GM18508 (cell line): ENCODE measurements around the gene NR2E1.

Experiments used
- ATAC-seq: cut with Tn5 transposase; IDR thresholded peaks from one replicate; pipeline ENCODE4 v1.9.1; 2021; ENCODE audit warnings: moderate number of reproducible peaks; ENCODE audit not compliant: insufficient read depth, unreplicated experiment

Gene NR2E1

DNA sequence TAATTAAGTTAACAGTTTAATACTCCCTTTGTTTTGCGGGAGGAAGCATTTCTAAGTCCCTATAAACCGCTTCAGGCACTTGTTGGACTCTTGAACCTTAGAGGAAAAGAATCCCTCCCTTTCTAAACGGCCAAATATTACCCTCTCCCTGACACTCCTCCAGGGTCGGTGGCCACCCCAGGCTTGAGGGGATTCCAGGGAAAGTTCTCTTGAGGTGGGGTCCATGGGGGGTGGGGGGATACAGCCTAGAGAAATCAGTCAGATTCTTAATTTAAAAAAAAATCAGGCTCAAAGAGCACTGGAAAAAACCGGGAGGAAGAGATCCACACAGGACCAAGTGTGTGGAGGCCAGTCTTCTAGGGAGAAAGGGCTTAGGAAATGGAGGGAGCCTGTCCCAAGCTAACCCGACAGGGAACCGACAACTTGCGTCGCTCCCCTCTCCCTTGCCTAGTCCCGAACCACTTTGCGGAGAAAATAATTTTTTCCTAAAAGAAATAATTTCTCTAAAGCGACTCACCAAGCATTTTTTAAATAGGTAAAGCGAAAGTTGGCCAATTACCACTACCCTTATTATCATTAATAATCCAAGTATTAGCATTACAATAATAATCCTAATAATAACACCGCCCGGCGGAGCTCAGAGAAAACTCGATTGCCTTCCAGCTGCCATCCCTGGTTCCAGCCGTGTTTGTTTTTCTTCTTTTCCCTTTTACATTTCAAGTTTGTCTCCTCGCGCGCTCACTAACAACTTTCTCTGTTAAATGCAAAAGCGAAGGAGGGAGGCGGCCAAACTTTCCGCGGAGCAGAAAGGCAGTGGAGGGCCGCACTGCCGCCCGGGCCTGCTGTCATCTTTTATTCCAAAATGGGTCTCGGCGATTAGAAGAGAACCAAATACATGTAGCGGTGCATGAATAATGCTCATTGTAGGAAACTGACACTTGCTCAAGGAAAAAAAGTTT is 4.8 kb downstream of the NR2E1 start:
- ATAC-seq = no peak

DNA sequence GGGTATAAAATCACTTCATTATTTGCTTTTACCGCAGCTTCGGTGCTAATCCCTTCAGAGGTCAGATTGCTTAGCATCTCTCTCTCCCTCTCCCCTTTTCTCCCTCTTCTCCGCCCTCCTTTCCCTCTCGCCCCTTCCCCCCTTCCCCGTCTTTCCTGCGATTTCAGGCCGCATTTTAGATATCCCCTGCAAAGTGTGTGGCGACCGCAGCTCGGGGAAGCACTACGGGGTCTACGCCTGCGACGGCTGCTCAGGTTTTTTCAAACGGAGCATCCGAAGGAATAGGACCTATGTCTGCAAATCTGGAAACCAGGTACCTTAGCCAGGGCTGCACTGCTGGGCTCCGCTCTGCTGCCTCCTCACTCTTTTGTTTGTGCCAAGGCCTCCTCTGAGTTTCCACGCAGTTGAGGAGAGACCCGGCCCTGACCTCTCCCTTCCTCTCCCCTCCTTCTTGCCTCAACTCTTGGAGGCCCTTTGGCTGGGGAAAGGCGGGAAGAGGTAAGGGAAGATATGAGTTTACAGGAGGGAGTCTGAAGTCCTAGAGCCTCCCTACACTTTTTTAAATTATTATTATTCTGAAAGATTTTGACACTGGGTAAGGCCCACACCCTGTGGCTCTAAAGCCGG is 5.6 kb downstream of the NR2E1 start:
- no peak for ATAC-seq

DNA sequence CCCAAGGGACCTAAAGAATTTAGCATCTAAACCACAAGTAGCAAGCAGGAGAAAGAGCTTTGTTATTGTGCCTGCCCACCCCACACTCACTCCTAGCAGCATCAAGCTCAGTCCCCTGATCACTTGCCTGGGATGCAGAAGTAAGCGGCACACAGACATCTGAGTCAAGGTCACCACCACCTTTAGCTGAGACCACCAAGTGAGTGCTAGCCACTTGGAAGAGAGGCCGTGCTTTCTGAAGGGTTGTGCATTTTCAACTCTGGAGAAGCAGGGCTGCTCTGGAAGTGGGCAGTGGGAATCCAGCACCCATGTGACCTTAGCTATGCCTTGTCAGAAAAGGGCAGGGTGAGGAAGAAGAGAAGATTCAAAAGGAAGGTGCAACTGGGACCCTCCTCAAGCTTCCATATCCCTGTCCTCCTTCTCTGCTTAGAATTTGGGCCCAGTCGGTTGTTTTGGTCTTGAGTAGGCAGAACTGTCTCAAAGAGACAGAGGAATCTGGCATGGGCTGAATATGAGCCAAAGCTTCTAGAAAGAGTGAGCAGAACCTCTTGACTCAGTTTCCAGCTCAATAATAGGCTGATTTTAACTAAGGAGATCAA is 6.2 kb downstream of the NR2E1 start:
- ATAC-seq = no peak

DNA sequence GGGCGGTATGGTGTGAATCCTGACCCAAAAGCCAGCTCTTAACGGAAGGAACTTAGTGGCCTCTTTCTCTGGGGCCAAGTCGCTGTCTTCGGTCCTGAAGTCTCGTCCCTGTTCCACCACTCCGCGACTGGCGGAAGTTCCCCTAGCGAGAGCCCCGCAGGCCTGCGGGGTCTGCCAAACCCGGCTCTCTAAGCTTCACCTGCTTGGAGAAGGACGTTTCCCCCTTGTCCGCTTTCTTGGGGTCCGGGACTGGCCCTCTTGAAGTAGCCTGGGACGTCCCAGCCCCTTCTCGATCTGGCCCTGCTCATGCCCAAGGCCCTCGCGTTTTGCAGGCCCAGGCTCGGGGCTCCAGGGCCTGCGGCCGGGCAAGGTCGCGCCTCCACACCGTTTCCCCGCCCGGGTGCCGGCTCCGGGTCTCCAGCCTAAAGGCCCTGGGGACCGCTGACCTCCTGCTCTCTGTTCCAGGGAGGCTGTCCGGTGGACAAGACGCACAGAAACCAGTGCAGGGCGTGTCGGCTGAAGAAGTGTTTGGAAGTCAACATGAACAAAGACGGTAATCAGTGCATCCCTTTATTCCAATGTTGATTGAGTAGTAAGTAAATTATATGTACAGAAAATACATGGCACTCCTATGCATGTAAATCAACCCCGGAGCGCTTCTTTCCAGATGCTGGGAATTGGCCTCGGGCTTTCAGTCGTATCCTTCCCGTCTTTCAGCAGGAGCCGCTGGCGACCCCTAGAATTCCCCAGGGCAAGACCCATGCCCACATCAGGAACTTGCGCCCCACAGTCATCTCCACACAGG is 8.8 kb downstream of the NR2E1 start:
- no peak for ATAC-seq

DNA sequence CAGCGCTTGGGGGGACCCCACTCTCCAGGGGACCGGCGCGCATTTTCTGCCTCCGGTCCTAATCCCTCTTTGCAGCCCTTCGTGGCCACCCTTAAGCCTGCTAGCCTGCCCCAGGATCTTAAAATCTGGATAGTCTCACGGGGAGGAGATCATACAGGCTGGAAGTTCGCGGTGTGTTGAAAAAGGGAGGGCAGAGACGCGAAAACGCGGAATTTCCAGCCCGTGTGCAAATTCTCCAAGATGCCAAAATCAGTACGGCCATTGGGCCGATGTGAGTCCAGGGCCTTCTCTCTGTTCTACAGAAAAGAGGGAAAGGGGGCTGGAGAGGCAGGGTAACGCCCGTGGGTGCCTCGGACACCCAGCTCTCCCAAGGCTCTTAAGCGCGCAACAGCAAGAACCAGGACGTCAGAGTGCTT is 9.4 kb downstream of the NR2E1 start:
- no peak for ATAC-seq

DNA sequence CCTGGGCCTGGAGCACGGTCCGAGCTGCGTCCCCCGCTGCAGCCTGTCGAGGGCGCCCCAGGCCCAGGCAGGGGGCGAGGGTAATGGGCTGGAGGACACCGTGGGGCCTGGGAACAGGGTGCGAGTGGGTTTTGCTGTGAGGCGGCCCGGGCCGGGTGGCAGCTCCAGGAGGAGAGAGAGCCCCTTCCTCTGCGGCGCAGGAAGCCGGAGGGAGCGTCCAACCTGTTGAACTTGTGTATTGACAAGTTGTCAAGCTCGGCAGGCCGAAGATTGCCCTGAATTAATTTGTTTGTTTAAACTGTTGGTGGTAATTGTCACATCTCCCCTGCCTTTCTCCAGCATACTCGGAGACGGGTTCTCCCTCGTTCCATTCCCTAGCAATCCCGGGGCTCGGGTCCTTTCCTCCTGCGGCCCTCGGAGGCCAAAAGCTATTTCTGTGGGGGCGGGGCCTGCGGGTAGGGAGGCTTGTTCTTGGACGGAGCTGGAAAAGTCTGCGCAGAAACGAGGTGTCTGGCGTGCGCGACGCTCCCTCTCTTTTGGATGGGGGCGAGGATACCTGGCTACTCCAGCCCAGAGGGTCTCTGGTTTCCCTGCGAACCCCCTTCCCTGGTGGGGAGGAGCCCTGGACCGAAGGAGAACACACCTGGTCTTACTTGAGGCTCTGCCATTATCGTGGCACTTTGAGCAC is 9.9 kb downstream of the NR2E1 start:
- ATAC-seq = no peak

DNA sequence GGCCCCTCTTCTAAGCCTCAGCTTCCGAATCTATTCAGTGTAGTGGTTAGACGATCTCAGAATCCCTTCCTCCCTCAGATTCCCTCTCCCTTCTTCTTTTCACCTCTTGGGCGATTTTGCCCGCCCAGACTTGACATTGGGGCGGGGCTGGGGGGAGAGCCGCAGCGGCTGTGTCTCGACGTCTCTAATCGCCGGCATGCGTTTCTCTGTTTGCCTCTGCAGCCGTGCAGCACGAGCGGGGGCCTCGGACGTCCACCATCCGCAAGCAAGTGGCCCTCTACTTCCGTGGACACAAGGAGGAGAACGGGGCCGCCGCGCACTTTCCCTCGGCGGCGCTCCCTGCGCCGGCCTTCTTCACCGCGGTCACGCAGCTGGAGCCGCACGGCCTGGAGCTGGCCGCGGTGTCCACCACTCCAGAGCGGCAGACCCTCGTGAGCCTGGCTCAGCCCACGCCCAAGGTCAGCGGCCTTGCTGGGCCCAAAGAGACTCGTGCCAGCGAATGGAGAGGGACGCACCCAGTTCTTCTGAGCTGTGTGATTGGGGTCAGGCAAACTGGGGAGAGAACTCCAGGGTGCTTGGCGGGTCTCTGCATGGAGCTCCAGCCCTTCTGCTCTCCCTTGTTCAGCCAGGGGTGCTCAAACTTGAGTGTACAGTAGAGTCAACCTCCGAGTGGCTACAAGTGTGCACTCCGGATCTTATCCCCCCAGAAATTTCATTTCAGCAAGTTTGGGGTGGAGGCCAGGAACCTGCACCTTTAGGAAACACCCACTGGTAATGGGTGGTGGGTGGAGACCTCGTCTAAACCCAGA is 10.7 kb downstream of the NR2E1 start:
- no peak for ATAC-seq

DNA sequence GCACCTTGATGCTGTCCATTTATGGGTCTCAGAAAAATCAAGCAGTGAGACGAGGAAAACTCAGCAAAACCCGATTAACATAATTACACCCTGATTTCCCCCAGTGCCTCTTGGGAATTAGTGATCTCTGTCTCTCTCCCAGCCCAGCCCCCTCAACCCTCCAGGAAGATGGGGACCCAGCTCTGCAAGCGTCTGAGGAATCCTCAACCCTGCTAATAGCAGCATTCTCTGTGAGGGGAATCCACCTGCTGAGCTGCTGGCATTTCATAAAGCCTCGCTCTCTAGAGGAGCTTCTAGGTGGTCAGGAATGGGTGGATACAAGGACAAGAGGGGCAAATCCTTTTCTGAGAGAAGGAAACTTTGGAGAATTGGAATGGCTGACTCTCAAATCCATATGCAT is 13.9 kb downstream of the NR2E1 start:
- no peak for ATAC-seq

DNA sequence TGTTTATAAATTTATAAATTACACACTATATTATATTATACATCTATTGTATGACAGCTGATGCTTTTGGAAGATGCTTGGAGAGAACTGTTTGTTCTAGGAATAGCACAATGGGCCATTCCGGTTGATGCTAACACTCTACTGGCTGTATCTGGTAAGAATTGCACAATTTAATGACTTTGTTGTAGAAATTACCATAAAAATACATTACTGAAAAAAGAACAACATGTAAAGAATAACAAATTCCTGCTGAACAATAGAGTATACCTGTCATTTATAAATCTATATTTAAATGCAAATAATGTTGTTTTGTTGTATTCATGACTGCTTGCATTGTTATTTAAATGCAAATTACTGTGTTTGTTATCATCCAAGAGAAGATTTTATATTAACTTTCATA is 14.4 kb downstream of the NR2E1 start:
- no peak for ATAC-seq

DNA sequence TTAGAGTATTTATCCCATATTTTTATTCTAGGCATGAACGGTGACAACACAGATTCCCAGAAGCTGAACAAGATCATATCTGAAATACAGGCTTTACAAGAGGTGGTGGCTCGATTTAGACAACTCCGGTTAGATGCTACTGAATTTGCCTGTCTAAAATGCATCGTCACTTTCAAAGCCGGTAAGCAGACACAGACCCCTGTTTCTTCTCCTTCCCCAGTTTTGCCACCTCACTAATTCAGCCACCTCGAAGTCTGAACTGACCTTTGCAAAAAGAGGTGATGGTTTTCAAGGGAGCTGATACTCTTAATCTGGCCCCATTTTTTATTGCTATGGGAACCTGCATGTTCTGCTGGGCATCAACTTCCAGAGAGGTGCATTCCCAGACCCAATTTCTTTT is 15.0 kb downstream of the NR2E1 start:
- ATAC-seq = no peak

DNA sequence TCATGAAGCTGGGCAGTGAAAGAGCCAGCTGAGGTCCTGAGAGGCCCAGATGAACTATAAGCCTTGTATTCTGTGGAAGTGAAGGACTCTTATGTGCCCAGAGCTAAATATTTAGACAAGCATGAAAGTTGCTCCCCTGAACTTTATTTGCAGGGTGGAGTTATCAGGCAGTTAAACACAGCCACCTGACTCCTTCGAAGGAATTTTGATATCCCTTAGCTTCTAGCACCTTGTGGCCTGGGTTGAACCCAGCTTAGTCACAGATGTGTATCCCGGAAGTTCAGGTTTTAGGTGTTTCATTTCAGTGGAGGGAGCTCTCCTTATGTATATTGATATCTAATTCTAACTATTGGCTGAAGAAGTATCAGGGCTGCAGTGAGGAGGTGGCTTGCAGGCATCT is 20.4 kb downstream of the NR2E1 start:
- ATAC-seq = no peak

DNA sequence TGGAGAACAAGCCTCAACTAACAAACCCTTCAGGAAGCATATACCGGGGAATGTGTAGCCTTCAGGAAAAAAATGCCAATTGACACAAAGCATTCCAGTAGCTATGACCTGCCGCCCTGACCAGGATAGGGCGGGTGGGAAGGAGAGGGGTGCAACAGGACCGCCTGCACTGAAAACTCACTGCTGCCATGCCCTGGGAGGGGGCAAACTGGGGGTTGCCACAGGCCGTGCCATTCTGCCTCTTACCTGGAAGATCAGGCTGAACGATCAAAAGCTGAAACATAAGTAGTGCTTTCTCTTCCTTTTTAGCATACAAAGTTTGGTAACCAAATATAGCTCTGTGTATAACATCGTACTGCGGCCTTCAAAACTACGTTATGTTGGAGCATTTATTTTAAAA is 21.7 kb downstream of the NR2E1 start:
- ATAC-seq = no peak

DNA sequence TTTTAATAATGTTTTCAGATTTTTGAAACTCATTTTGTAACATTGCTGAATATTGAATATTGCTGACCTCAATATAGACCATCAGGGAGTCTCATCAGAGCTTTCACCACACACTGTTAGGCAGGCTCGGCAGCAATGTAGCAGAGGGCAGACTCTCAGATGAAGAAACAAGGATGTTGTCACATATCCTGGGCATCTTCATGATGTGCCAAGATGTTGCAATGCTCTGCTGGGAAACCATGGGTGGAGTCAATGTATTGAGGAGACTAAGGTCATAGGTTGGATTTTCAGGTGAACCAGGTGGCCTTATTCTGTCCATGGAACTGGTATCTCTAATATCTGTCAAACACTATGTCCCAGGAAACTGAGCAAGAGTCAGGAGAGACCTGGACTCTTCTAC is 27.3 kb downstream of the NR2E1 start:
- ATAC-seq = no peak

DNA sequence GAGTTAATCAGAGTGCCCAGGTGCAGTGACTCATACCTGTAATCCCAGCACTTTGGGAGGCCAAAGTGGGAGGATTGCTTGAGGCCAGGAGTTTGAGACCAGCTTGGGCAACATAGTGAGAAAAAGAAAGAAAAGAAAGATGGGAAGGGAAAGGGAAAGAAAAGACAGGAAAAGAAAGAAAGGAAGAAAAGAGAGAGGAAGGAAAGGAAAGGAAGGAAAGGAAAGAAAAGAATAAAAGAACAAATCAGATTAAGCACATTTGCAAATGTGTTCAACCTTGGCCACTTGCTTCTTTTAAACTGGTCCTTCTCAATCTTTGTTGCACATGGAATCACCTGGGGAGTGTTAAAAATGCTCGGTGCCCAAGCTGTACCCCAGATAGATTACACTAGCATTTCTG is 28.0 kb downstream of the NR2E1 start:
- no peak for ATAC-seq

DNA sequence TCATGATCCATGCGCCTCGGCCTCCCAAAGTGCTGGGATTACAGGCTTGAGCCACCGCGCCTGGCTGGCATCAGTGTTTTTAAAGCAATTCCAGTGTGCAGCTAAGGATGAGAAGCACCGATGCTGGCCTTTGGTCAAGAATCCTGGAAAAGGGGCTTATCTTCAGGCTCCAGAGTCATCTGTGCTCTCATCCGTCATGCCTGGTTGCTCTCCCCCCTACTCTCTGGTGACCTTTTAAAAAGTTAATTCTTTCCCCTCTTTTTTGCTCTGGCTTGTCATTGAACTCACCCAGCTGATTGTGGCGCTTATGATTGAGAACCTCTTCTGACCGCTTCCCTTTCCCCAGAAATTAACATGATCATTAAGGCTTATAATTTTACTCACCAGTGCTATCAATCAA is 28.7 kb downstream of the NR2E1 start:
- no peak for ATAC-seq

DNA sequence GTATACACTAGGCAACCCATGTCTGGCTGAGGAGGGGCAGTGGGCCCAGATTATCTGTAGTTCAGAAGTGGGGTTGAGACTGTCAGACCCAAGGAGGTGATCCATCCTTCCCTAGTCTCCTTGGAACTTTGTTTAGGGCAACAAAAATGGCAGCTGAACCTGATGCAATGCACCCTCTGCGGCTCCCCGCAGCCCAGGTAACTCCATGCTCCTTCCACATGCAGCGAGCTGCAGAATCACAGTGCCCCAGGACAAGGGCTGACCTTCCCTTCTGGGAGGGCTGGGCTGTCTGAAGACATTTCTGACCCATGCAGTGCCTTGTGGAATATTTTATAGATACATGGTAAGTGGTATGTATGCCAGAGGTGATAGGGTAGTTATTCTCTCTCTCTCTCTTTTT is 29.4 kb downstream of the NR2E1 start:
- ATAC-seq = no peak

DNA sequence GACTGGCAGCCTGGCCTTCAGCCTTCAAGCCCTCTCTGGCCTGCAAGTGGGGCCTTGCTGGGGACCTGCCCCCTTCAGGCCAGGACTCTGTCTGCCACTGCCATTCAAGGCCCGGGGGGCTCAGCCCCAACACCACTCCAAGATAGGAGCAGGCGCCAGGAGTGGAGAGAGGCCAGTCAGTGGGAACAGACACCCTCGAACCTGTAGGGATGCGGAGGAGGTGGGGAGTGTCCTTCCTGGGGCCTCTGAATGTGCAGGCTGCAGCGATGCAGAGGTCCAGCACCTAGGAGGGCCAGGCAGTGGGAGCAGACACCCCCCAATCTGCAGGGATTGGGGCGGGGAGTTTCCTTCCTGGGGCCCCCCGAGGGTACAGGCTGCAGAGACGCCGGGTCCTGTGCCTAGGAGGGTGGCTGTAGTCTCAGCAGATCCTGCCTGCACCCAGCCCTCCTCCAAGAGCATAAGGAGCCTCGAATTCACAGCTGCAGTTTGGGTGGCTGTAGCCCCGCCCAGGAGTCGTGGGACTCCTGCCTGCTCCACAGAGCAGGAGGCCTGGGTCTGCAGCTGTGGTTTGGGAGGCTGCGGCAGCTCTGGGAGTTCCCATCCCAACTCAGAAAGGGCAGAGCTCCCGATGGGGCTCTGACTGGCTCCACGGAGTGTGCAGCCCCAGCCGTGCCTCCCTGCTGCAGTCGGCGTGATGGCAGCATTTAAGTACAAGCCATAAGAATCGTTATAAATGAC is 33.1 kb downstream of the NR2E1 start:
- no peak for ATAC-seq

DNA sequence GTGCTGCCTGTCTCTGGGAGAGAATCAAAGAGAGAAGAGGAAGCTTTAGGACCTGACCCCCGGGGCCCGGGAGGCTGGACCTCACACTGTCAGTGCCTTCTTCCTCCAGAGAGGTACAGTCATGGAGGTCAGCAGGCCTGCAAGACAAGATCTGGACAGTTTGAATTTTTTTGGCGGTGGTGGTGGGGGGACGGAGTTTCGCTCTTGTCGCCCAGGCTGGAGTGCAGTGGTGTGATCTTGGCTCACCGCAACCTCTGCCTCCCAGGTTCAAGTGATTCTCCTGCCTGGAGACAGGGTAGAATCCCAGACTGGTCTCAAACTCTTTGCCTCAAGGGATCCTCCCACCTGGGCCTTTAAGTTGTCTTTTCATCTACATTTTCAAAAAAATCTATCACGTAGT is 34.4 kb downstream of the NR2E1 start:
- no peak for ATAC-seq

DNA sequence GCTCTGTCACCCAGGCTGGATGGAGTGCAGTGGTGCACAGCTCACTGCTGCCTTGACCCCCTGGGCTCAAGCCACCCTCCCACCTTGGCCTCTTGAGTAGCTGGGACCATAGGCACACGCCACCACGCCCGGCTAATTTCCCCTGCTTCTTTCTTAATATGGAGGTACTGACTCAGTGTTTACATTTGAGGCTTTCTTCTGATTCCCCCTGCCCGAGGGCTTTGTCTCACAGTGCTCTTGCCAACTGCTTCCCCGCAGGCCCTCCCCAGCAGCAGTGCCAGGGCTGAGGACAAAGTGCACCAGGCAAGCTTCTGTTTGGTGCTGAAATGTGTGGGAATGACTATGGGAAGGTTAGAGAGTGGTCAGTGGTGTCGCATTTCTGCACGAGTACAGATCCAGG is 34.8 kb downstream of the NR2E1 start:
- ATAC-seq = no peak
